GM19193 (cell line): ENCODE results near the gene CARMIL1.

ENCODE experiments used
- POLR2A ChIP-seq: IDR thresholded peaks from 4 replicates; pipeline ENCODE4 v1.6.1; 2011; ENCODE audit not compliant: insufficient read depth, insufficient read length; ENCODE audit errors: extremely low read depth

The CARMIL1 gene

GRCh38 chr6:25483943-25484342 is 204.8 kb downstream of the CARMIL1 start:
- no peak for TF ChIP-seq POLR2A

- no peak for TF ChIP-seq POLR2A
These were observed 205.7 kb downstream of the CARMIL1 start for GRCh38 chr6:25484900-25485299.

GRCh38 chr6:25485821-25486534 is 206.8 kb downstream of the CARMIL1 start:
- no peak for TF ChIP-seq POLR2A

- TF ChIP-seq POLR2A: no peak
These were observed 207.4 kb downstream of the CARMIL1 start for GRCh38 chr6:25486550-25486949.

GRCh38 chr6:25487012-25487411 is 207.8 kb downstream of the CARMIL1 start:
- no peak for TF ChIP-seq POLR2A

GRCh38 chr6:25488156-25488555 is 209.0 kb downstream of the CARMIL1 start:
- no peak for TF ChIP-seq POLR2A

- no peak for TF ChIP-seq POLR2A
These were observed 210.2 kb downstream of the CARMIL1 start for GRCh38 chr6:25489399-25489798.

GRCh38 chr6:25490018-25490801 is 211.0 kb downstream of the CARMIL1 start:
- TF ChIP-seq POLR2A: no peak

GRCh38 chr6:25492951-25493350 is 213.8 kb downstream of the CARMIL1 start:
- no peak for TF ChIP-seq POLR2A

GRCh38 chr6:25494469-25494868 is 215.3 kb downstream of the CARMIL1 start:
- no peak for TF ChIP-seq POLR2A

- no peak for TF ChIP-seq POLR2A
These were observed 218.3 kb downstream of the CARMIL1 start for GRCh38 chr6:25497383-25498040.

- no peak for TF ChIP-seq POLR2A
These were observed 219.3 kb downstream of the CARMIL1 start for GRCh38 chr6:25498505-25498904.

- no peak for TF ChIP-seq POLR2A
These were observed 220.6 kb downstream of the CARMIL1 start for GRCh38 chr6:25499615-25500235.

- TF ChIP-seq POLR2A: no peak
These were observed 224.5 kb downstream of the CARMIL1 start for GRCh38 chr6:25503686-25504085.

GRCh38 chr6:25504661-25505060 is 225.5 kb downstream of the CARMIL1 start:
- no peak for TF ChIP-seq POLR2A
